ENCODE data around the gene UIMC1. TPM values are rescaled to one million over a fixed set of nuclear protein-coding genes. Genes with fewer than 3 reads are reported as not detected.

The UIMC1 gene
- total RNA-seq, 1 donor from 2014 or later, result 67.7 TPM

DNA sequence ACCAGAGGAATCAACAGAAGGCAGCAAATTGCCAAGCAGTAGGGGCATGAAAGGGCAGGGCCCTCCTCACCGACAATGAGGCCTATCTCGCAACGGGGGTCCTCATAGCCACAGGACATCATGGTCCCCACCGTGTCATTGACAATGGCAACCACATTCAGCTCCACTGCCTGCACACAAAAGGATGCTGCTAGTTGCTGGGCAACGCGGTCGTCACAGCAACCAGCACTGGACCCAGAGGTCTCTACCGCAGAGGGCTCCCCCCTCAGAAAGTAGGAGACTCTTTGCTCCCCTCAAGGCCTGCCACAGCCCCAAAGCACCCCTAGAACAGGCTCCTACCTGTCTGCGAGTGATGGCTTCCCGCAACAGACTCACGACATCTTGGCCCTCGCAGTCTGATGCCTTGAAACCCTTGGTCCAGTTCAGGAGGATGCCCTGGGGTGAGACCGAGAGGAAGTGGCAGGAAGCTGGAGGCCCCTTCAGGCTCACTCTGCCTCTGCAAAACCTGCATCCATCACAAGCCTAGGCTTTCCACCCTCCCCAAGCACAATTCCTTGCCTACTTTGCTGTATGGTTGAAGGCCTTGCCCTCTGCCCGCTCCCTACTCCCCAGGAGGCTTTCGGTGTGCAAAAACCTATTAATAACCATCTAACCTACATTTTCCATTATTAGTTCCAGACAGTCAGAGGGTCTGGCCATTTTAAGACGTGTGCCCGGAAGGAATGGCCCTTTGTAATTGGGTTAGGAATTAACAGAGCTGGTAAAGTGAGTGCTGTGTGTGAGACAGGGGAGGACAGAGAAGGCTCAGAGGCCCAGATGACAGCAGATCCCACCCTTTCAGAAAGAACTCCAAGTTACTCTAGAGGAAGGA is 122.6 kb downstream of the UIMC1 start:
- H3K27me3 ChIP-seq, result no peaks in the 10 kb centered on the region
- H3K4me1 ChIP-seq, result peaks cover 11% of the 10 kb centered on the region
- H3K4me1 Mint-ChIP-seq, result peaks cover 38% of the 10 kb centered on the region
- no peak overlapping the region for H3K27ac ChIP-seq
- H3K4me2 ChIP-seq, result no peak overlapping the region
- peaks cover 12% of the 10 kb centered on the region for H3F3A ChIP-seq (ENCODE audit: low read depth)
- no peak overlapping the region for H2AFZ ChIP-seq (replicated peaks)
- peak overlapping the region; percentile 80 for H3K27ac Mint-ChIP-seq
- TF ChIP-seq EZH2 (IDR thresholded peaks at IDR 0.05), result no peak
- TF ChIP-seq, protein P1, sequence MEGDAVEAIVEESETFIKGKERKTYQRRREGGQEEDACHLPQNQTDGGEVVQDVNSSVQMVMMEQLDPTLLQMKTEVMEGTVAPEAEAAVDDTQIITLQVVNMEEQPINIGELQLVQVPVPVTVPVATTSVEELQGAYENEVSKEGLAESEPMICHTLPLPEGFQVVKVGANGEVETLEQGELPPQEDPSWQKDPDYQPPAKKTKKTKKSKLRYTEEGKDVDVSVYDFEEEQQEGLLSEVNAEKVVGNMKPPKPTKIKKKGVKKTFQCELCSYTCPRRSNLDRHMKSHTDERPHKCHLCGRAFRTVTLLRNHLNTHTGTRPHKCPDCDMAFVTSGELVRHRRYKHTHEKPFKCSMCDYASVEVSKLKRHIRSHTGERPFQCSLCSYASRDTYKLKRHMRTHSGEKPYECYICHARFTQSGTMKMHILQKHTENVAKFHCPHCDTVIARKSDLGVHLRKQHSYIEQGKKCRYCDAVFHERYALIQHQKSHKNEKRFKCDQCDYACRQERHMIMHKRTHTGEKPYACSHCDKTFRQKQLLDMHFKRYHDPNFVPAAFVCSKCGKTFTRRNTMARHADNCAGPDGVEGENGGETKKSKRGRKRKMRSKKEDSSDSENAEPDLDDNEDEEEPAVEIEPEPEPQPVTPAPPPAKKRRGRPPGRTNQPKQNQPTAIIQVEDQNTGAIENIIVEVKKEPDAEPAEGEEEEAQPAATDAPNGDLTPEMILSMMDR (IDR thresholded peaks at IDR 0.05), result peak; percentile 6
- H3K79me2 ChIP-seq (ENCODE audit: low read depth), result no peaks in the 10 kb centered on the region
- no peaks in the 10 kb centered on the region for H3K9me3 ChIP-seq (ENCODE audit: low read depth)
- H3K36me3 ChIP-seq, result no peaks in the 10 kb centered on the region
- H4K20me1 ChIP-seq (ENCODE audit: low read depth), result no peaks in the 10 kb centered on the region
- no peak overlapping the region for H3K9ac ChIP-seq
- H3K9me3 Mint-ChIP-seq, result no peaks in the 10 kb centered on the region
- H3K4me3 Mint-ChIP-seq, result peak overlapping the region; percentile 55
- no peak for DNase-seq (ENCODE audit: low spot score)
- no peaks in the 10 kb centered on the region for H3K36me3 Mint-ChIP-seq
- H3K4me3 ChIP-seq, result no peak overlapping the region
- H3K27me3 Mint-ChIP-seq (ENCODE audit: insufficient read depth, low read depth), result peaks cover 36% of the 10 kb centered on the region

DNA sequence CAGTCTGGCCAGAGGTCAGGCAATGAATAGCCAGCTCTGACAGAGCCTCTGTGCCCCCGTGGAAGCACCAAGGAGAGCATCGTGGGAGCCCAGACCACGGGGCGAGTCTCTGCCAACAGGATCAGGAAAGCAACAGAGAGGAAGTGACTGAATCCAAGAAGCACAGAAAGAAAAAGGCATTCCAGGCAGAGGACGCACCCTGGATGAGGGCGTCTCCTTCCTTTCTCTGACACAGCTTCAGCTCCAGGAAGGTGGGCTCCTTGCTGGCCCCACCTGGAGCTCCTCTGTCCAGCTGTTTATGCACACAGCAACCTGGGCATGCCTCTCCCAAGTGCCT is 124.0 kb downstream of the UIMC1 start:
- Histone ChIP-seq H3K4me1 (peaks cover 16% of the 10 kb centered on the region), H3K4me3 (no peak overlapping the region), H3K36me3 (no peaks in the 10 kb centered on the region), H3F3A (ENCODE audit: low read depth) (peaks cover 12% of the 10 kb centered on the region), H3K27me3 (no peaks in the 10 kb centered on the region), H4K20me1 (ENCODE audit: low read depth) (no peaks in the 10 kb centered on the region), H3K79me2 (ENCODE audit: low read depth) (no peaks in the 10 kb centered on the region), H3K9me3 (ENCODE audit: low read depth) (no peaks in the 10 kb centered on the region), H3K4me2 (no peak overlapping the region), H3K27ac (no peak overlapping the region), H2AFZ (replicated peaks) (no peak overlapping the region), H3K9ac (no peak overlapping the region)
- DNase-seq (ENCODE audit: low spot score), result no peak
- Mint-ChIP-seq H3K4me1 (peaks cover 41% of the 10 kb centered on the region), H3K27ac (peak overlapping the region; percentile 50), H3K9me3 (no peaks in the 10 kb centered on the region), H3K27me3 (ENCODE audit: insufficient read depth, low read depth) (peaks cover 33% of the 10 kb centered on the region), H3K36me3 (no peaks in the 10 kb centered on the region), H3K4me3 (peak overlapping the region; percentile 26)
- TF ChIP-seq EZH2 (IDR thresholded peaks at IDR 0.05) (no peak), EZH2phosphoT487 (IDR thresholded peaks at IDR 0.05) (no peak)
- TF ChIP-seq, protein P1 (IDR thresholded peaks at IDR 0.05), result no peak

DNA sequence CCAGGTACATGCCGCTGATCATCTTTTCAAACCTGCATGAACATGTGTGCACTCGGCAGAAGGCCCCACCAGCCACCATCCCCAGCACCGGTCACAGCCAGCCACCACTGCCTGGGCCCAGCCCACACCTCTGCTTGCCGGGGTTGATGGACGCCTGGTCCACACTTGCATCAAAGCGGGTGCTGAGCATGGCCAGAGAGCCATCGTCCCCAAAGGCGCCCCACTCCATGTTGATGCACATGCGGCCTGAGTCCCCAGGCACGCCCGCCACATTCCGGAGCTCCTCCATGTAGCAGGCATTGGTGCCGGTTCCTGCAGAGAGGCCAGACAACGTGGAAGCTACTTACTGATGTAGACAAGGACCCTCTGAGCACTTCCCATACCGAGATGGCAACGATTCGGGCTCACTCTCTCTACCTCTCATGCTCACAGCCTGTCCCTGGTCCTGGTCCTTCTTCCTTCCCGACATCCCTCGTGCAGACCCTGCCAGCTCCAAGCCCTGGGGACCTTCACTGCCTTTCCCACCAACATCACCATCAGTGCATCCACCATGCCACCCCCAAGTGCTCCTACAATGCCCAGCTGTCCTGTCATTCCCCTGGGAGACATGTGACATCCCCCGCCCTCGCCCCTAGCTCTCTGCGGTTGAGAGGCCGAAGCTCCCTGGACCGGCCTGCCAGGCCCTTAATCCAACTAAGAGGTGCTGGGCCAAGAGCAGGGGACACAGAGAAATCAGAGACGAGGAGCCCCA is 124.6 kb downstream of the UIMC1 start:
- Histone ChIP-seq H3K27ac (no peak overlapping the region), H3K36me3 (no peaks in the 10 kb centered on the region), H3K4me3 (no peak overlapping the region), H3K79me2 (ENCODE audit: low read depth) (no peaks in the 10 kb centered on the region), H3K4me1 (peaks cover 16% of the 10 kb centered on the region), H4K20me1 (ENCODE audit: low read depth) (no peaks in the 10 kb centered on the region), H3K4me2 (no peak overlapping the region), H3F3A (ENCODE audit: low read depth) (peaks cover 12% of the 10 kb centered on the region), H3K27me3 (no peaks in the 10 kb centered on the region), H2AFZ (replicated peaks) (no peak overlapping the region), H3K9me3 (ENCODE audit: low read depth) (no peaks in the 10 kb centered on the region), H3K9ac (no peak overlapping the region)
- DNase-seq (ENCODE audit: low spot score), result no peak
- peak overlapping the region; percentile 50 for H3K27ac Mint-ChIP-seq
- H3K9me3 Mint-ChIP-seq, result no peaks in the 10 kb centered on the region
- peaks cover 41% of the 10 kb centered on the region for H3K4me1 Mint-ChIP-seq
- H3K36me3 Mint-ChIP-seq, result no peaks in the 10 kb centered on the region
- TF ChIP-seq EZH2 (IDR thresholded peaks at IDR 0.05), result no peak
- TF ChIP-seq, protein P1 (IDR thresholded peaks at IDR 0.05), result no peak
- TF ChIP-seq EZH2phosphoT487 (IDR thresholded peaks at IDR 0.05), result no peak
- H3K27me3 Mint-ChIP-seq (ENCODE audit: insufficient read depth, low read depth), result peaks cover 33% of the 10 kb centered on the region
- H3K4me3 Mint-ChIP-seq, result peak overlapping the region; percentile 26
